Neuronal stem cell (in vitro differentiated cells): ENCODE measurements around the gene RIN2.

Experiments
- DNase-seq: peaks from one replicate; pipeline ENCODE4 v3.0.0-alpha.2; 2013; ENCODE audit warnings: low spot score
- H2AFZ ChIP-seq: one replicate; pipeline ENCODE4 v1.6.1; 2013; ENCODE audit warnings: mild to moderate bottlenecking, low read length, inconsistent platforms
- H2AK5ac ChIP-seq: 2 replicates; pipeline ENCODE4 v1.6.1; 2013; ENCODE audit warnings: low read depth, mild to moderate bottlenecking, inconsistent platforms, low read length, moderate library complexity, mixed read lengths
- H2BK120ac ChIP-seq: 2 replicates; pipeline ENCODE4 v1.6.1; 2013; ENCODE audit warnings: low read depth, mild to moderate bottlenecking, inconsistent platforms, low read length, moderate library complexity, mixed read lengths
- H2BK12ac ChIP-seq: one replicate; pipeline ENCODE4 v1.6.1; 2013; ENCODE audit warnings: low read length, inconsistent platforms
- H2BK15ac ChIP-seq: 2 replicates; pipeline ENCODE4 v1.6.1; 2013; ENCODE audit warnings: mild to moderate bottlenecking, low read length, inconsistent platforms, mixed read lengths
- H2BK5ac ChIP-seq: one replicate; pipeline ENCODE4 v1.6.1; 2013; ENCODE audit warnings: inconsistent platforms, mild to moderate bottlenecking, low read length, moderate library complexity
- H3K14ac ChIP-seq: one replicate; pipeline ENCODE4 v1.6.1; 2013; ENCODE audit warnings: low read length, inconsistent platforms
- H3K18ac ChIP-seq: 2 replicates; pipeline ENCODE4 v1.6.1; 2013; ENCODE audit warnings: low read length, inconsistent platforms
- H3K23ac ChIP-seq: 2 replicates; pipeline ENCODE4 v1.6.1; 2013; ENCODE audit warnings: low read depth, mild to moderate bottlenecking, mixed read lengths, low read length, inconsistent platforms; ENCODE audit not compliant: poor library complexity
- H3K27ac ChIP-seq: replicated peaks from 3 replicates; pipeline ENCODE4 v1.5.1; 2013; ENCODE audit warnings: low read length, inconsistent platforms
- H3K27me3 ChIP-seq, 3 experiments: 2 replicates each; pipeline ENCODE4 v1.6.1; 2013; ENCODE audit warnings: low read length in 3 of 3, mild to moderate bottlenecking in 2 of 3, inconsistent platforms in 1 of 3, low read depth in 1 of 3, mixed read lengths in 1 of 3, moderate library complexity in 1 of 3; ENCODE audit not compliant: control insufficient read depth in 3 of 3, insufficient read depth in 3 of 3
- H3K36me3 ChIP-seq, 2 donors: replicated peaks in 1 of 2; 2 replicates each; pipeline ENCODE4 v1.6.1; 2013; ENCODE audit warnings: low read length in 2 of 2; ENCODE audit not compliant: control insufficient read depth in 2 of 2, insufficient read depth in 2 of 2
- H3K4ac ChIP-seq: 2 replicates; pipeline ENCODE4 v1.6.1; 2013; ENCODE audit warnings: inconsistent platforms, mild to moderate bottlenecking, low read length, moderate library complexity
- H3K4me1 ChIP-seq, 2 donors: 1 replicate in 1 of 2; 2 replicates in 1 of 2; pipeline ENCODE4 v1.6.1; 2013; ENCODE audit warnings: low read length in 2 of 2, low read depth in 1 of 2; ENCODE audit not compliant: control insufficient read depth in 2 of 2, insufficient read depth in 1 of 2
- H3K4me2 ChIP-seq: one replicate; pipeline ENCODE4 v1.6.1; 2013; ENCODE audit warnings: mild to moderate bottlenecking, low read length, inconsistent platforms; ENCODE audit not compliant: insufficient read depth, poor library complexity, severe bottlenecking
- H3K4me3 ChIP-seq, 2 donors: 2 replicates each; pipeline ENCODE4 v1.5.1; 2013; ENCODE audit warnings: low read length in 2 of 2, mild to moderate bottlenecking in 2 of 2, inconsistent platforms in 1 of 2, moderate library complexity in 1 of 2
- H3K79me1 ChIP-seq: one replicate; pipeline ENCODE4 v1.6.1; 2013; ENCODE audit warnings: low read depth, mild to moderate bottlenecking, inconsistent platforms, low read length, moderate library complexity
- H3K9ac ChIP-seq: one replicate; pipeline ENCODE4 v1.6.1; 2013; ENCODE audit warnings: mild to moderate bottlenecking, low read depth, low read length, inconsistent platforms; ENCODE audit not compliant: poor library complexity
- H3K9me3 ChIP-seq, 2 donors: replicated peaks in 1 of 2; 2 replicates each; pipeline versions ENCODE3 to v1.6.1; 2013; ENCODE audit warnings: low read length in 2 of 2, mild to moderate bottlenecking in 2 of 2, inconsistent platforms in 1 of 2, low read depth in 1 of 2, mixed read lengths in 1 of 2, moderate library complexity in 1 of 2; ENCODE audit not compliant: control insufficient read depth in 2 of 2, insufficient read depth in 1 of 2
- H4K8ac ChIP-seq: one replicate; pipeline ENCODE4 v1.6.1; 2013; ENCODE audit warnings: low read depth, mild to moderate bottlenecking, inconsistent platforms, low read length, moderate library complexity
- H4K91ac ChIP-seq: one replicate; pipeline ENCODE4 v1.6.1; 2013; ENCODE audit warnings: low read length, low read depth, mild to moderate bottlenecking, inconsistent platforms; ENCODE audit not compliant: poor library complexity
- WGBS, 2 donors: extraction: QIAGEN DNeasy Blood & Tissue Kit; methylation state at CpG; one replicate each; pipeline ENCODE4 v1.1.7; 2013; ENCODE audit warnings: missing lambda C conversion rate in 2 of 2, mixed read lengths in 1 of 2; ENCODE audit not compliant: insufficient read length in 2 of 2, insufficient replicate concordance in 1 of 2; ENCODE audit errors: extremely low coverage in 2 of 2; 5-methylcytosine and 5-hydroxymethylcytosine counted together

The RIN2 gene

DNA sequence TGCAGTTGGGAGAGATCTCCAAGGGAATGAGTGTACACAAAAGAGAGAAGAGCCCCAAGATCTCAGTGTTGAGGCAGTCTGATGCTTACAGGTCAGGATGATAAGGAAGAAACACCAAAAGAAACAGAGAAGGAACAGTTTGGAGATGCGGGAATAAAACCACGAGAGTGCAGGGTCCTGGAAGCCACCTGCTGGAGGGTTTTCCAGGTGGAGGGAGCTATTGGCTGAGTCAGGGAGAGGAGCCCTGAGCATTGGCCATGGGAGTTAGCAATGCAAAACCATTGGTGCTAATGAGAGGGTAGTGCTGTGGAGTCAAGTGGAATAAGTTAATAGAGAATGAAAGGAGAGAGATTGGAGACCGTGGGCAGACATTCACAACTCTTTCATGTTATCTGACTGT lies 39.2 kb upstream of the RIN2 start:
- no peak overlapping the region for H2BK12ac ChIP-seq
- no peak overlapping the region for H3K14ac ChIP-seq
- no peak for DNase-seq
- no peak overlapping the region for H4K8ac ChIP-seq
- H3K9ac ChIP-seq = no peak overlapping the region
- WGBS, 2 donors = no CpG with 5 or more reads among the region's 3 CpGs
- H3K36me3 ChIP-seq = no peaks in the 10 kb centered on the region
- H2BK5ac ChIP-seq = no peak overlapping the region
- H3K27me3 ChIP-seq = no peaks in the 10 kb centered on the region
- no peak overlapping the region for H3K23ac ChIP-seq
- no peak overlapping the region for H2BK120ac ChIP-seq
- no peak overlapping the region for H2AK5ac ChIP-seq
- H3K27ac ChIP-seq = no peak overlapping the region
- no peak overlapping the region for H3K4me2 ChIP-seq
- H2AFZ ChIP-seq = no peak overlapping the region
- no peaks in the 10 kb centered on the region for H3K4me1 ChIP-seq
- no peak overlapping the region for H4K91ac ChIP-seq
- H2BK15ac ChIP-seq = no peak overlapping the region
- no peak overlapping the region for H3K4me3 ChIP-seq
- H3K4ac ChIP-seq = no peak overlapping the region
- H3K18ac ChIP-seq = no peak overlapping the region
- H3K9me3 ChIP-seq = peaks cover 0 to 4% of the 10 kb centered on the region in 2 donors
- peaks cover under 1% of the 10 kb centered on the region for H3K79me1 ChIP-seq

DNA sequence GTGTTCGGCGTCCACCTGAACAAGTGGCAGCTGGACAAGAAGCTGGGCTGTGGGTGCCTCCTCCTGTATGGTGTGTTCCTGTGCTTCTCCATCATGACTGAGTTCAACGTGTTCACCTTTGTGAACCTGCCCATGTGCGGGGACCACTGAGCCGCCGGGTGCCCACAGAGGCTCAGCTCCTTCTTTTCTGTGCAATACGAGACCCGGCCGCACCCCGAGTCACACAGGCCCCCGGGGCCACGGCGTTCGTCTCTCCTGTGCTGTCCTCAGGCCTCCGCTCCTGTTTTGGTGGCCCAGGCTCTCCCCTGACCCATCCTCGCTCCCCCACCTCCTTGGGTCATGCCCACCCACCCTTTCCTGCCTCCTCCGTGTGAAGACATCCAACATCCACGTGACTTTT lies 37.1 kb upstream of the RIN2 start:
- H3K27me3 ChIP-seq = no peaks in the 10 kb centered on the region
- no peak overlapping the region for H2BK15ac ChIP-seq
- H3K4me2 ChIP-seq = no peak overlapping the region
- no peak overlapping the region for H4K91ac ChIP-seq
- H2AFZ ChIP-seq = no peak overlapping the region
- no peak overlapping the region for H3K14ac ChIP-seq
- no peak overlapping the region for H2BK5ac ChIP-seq
- H4K8ac ChIP-seq = no peak overlapping the region
- H3K4me1 ChIP-seq = no peaks in the 10 kb centered on the region
- no CpG with 5 or more reads among the region's 18 CpGs for WGBS, 2 donors
- peaks cover 1% of the 10 kb centered on the region for H3K79me1 ChIP-seq
- H3K4ac ChIP-seq = no peak overlapping the region
- H3K18ac ChIP-seq = no peak overlapping the region
- H3K27ac ChIP-seq = no peak overlapping the region
- no peak overlapping the region for H3K4me3 ChIP-seq
- no peak for DNase-seq
- H3K9ac ChIP-seq = no peak overlapping the region
- H3K23ac ChIP-seq = no peak overlapping the region
- no peaks in the 10 kb centered on the region for H3K36me3 ChIP-seq
- no peak overlapping the region for H2BK120ac ChIP-seq
- no peak overlapping the region for H2AK5ac ChIP-seq
- H3K9me3 ChIP-seq = peaks cover 0 to 4% of the 10 kb centered on the region in 2 donors
- no peak overlapping the region for H2BK12ac ChIP-seq

DNA sequence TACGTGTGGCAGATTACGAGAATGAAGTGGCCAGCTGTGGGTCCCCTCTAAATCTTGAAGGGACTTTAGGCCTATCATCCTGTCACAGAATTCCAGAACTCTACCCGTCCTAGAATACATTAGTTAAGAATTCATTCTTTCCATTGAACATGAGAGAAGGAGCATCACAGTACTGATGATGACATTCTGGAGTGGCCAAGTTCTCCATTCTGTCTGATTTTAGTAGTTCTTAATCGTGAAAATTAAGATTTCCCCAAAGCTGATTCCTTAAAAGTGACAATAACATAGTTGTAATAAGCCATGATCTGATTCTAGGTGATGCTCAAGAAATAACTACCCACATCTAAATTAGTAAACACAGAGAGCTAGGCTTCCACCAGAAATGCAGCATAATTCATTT lies 35.0 kb upstream of the RIN2 start:
- H2BK12ac ChIP-seq = no peak overlapping the region
- peaks cover 1% of the 10 kb centered on the region for H3K79me1 ChIP-seq
- H3K23ac ChIP-seq = no peak overlapping the region
- no peak overlapping the region for H4K8ac ChIP-seq
- no peak overlapping the region for H2BK5ac ChIP-seq
- WGBS, 2 donors = no CpG with 5 or more reads among the region's 4 CpGs
- no peak overlapping the region for H2AFZ ChIP-seq
- H3K18ac ChIP-seq = no peak overlapping the region
- H3K14ac ChIP-seq = no peak overlapping the region
- no peak overlapping the region for H3K27ac ChIP-seq
- H3K27me3 ChIP-seq = no peaks in the 10 kb centered on the region
- no peak overlapping the region for H2BK15ac ChIP-seq
- H4K91ac ChIP-seq = no peak overlapping the region
- DNase-seq = no peak
- H3K4me2 ChIP-seq = no peak overlapping the region
- H3K9ac ChIP-seq = no peak overlapping the region
- no peak overlapping the region for H3K4me3 ChIP-seq
- H2AK5ac ChIP-seq = no peak overlapping the region
- no peaks in the 10 kb centered on the region for H3K9me3 ChIP-seq
- no peak overlapping the region for H2BK120ac ChIP-seq
- no peaks in the 10 kb centered on the region for H3K4me1 ChIP-seq
- no peak overlapping the region for H3K4ac ChIP-seq
- H3K36me3 ChIP-seq = no peaks in the 10 kb centered on the region

DNA sequence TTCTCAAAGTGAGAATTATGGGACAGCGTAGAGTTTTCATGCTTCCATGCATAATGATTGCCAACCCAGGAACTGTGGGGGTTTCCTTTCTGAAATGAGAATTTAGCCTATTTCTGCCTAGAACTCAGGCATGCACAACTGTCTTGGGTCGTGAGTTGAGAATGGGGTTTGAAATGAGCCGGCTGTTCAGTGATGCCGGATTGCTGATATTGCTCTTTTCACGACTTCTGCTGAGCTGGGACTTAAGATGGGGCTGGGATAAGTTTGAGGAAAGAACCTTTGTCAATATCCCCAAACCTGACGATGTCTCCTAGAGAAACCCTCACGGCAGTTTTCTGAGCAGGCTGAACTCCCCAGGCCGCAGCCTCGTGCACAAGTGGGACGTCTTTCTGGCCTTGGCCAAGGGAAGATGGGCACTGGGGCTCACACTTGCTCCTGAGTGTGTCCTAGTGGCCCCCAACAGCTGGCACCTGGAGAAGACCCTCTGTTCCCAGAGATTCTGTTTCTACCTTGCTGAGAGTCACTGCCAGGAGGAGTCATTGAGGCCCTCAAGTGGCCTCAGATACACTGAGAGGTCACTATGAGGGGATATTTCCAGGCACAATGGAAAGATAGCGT lies 34.1 kb upstream of the RIN2 start:
- no peak for DNase-seq
- no peak overlapping the region for H2BK15ac ChIP-seq
- no peak overlapping the region for H3K4me3 ChIP-seq
- H2BK120ac ChIP-seq = no peak overlapping the region
- no peak overlapping the region for H2BK5ac ChIP-seq
- H3K4ac ChIP-seq = no peak overlapping the region
- no peak overlapping the region for H2AK5ac ChIP-seq
- no peak overlapping the region for H3K23ac ChIP-seq
- no peaks in the 10 kb centered on the region for H3K9me3 ChIP-seq
- H3K27ac ChIP-seq = no peak overlapping the region
- peaks cover 1% of the 10 kb centered on the region for H3K79me1 ChIP-seq
- H3K14ac ChIP-seq = peak overlapping the region; percentile 27
- no peak overlapping the region for H2AFZ ChIP-seq
- H3K9ac ChIP-seq = no peak overlapping the region
- no peak overlapping the region for H3K18ac ChIP-seq
- no peak overlapping the region for H4K8ac ChIP-seq
- H2BK12ac ChIP-seq = no peak overlapping the region
- no peaks in the 10 kb centered on the region for H3K36me3 ChIP-seq
- H3K4me1 ChIP-seq = no peaks in the 10 kb centered on the region
- H4K91ac ChIP-seq = no peak overlapping the region
- no peaks in the 10 kb centered on the region for H3K27me3 ChIP-seq
- H3K4me2 ChIP-seq = no peak overlapping the region
- WGBS, 2 donors = no CpG with 5 or more reads among the region's 11 CpGs
